Stimulated activated CD4-positive, alpha-beta T cell treated with anti-CD3 and anti-CD28 coated beads, Interleukin-4, amount 100 ng/mL, for 24 hours (primary cell): ENCODE measurements around the gene ELAVL2.
A peak's percentile ranks its signal among the peaks of the same experiment; 100 is the strongest.

Experiments used
- DNase-seq: peaks from one replicate; pipeline ENCODE4 v3.0.0-alpha.2; 2020

Gene ELAVL2

DNA sequence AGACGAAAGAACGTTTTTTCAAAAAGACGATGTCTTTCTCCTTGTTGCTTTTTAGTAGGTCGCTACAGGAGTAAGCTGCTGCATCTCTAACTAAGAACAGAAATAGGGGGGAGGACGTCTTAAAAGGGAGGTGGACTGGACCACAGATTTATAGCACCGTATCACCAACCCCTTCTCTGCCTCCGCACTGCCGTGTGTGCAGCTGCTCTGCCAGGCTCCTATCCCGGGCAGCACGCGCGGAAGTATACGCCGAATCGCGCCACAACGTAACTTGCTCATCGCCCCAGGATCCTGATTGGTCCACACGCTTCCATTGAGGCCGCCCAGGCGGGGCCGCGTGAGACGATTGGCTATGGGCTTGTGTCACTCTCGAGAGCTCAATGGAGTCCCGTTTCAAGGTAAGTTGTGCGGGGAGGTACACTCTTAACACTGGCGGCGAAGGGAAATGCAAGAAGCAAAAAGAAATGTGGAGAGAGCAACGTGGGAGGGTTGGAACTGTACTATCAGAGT, at the start of gene ELAVL2:
ELAVL2 (minus strand) TSS at position 121 of the 510 bp plus-strand sequence. CDS start 64,006 bp downstream, outside the sequence.
- peak; percentile 41 for DNase-seq

- no peak for DNase-seq
These were observed 32.2 kb upstream of the ELAVL2 start for GRCh38 chr9:23858234-23858633.

- no peak for DNase-seq
These were observed 30.0 kb upstream of the ELAVL2 start for GRCh38 chr9:23855873-23856604.

- no peak for DNase-seq
These were observed 24.9 kb upstream of the ELAVL2 start for GRCh38 chr9:23850690-23851629.

DNA sequence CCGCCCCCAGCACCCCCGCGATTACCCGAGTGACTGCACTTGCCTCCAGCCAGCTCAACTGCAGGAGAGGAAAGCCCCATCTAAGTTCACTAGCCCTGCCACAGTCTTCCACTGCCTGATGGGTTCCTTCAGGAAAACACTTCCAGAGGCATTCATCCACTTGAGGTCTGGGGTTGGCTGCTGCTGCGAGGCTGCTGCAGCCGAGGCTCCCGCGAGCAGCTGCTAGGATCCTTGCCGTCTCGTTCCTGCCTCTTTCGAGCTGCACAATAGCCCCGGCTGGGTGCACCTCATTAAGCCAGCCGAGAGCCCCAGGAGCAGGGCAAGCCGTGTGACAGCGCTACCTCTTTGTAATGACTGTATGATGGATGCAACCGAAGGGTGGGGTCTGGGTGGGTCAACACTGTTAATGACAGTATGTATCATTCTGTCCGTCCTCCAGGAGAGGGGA, 24.2 kb upstream of the ELAVL2 start:
- DNase-seq, result no peak

DNA sequence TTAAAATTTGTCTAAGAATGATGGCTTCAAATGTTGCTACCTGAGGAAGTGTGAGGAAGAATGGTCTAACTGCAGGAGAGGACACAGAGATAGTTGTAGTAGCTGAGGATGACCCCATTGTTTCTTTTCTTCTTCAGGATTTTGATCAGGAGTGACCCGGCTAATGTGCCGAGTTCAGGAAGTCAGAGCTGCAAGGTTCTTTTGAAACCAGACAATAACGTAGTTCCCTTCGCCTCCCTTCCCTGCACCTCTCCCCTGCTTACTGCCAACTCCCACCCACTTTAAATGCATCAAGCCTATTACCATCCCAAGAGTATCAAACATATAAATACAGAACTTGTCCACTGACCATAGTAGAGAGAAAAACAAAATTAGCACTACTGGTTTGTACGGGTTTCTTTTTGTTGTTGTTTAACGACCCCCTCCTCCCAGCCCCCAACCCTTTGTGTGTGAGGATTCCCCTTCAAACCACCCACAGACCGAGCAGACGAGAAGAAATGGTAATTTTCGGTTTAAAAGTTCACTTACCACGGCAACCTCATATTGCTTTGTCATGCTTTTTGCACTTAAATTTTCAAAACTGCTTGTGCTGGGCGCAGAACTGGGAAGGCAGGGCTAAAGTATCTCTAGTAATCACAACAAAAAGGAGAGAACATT, 23.5 kb upstream of the ELAVL2 start:
- no peak for DNase-seq

DNA sequence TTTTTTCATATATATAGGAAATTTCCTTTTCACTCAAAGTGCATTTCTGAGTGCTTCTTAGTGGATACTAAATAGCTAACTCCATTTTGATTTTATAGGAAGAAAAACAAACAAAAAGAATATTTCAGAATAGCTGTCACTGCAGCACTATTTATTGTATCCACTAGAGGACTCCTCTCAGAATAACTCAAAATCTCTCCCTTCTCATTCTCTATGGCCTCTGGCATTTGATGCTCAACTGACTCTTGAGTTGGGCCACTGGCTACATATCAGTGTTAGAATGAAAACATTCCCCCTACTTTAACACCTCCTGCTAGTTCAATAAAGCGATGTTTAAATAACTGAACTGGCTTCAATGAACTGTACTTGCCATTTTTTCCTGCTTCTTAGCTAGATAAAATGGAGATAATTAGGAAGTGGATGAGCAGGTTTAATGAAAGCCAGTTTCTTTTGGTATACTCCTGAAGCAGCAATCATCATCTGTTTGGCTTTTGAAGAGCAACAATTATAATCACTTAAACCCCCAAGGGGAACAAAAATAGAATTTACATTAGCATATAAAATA, 16.6 kb upstream of the ELAVL2 start:
- no peak for DNase-seq

GRCh38 chr9:23841304-23841703, 15.3 kb upstream of the ELAVL2 start:
- DNase-seq, result no peak

- DNase-seq, result no peak
These were observed 11.0 kb upstream of the ELAVL2 start for GRCh38 chr9:23837038-23837437.

DNA sequence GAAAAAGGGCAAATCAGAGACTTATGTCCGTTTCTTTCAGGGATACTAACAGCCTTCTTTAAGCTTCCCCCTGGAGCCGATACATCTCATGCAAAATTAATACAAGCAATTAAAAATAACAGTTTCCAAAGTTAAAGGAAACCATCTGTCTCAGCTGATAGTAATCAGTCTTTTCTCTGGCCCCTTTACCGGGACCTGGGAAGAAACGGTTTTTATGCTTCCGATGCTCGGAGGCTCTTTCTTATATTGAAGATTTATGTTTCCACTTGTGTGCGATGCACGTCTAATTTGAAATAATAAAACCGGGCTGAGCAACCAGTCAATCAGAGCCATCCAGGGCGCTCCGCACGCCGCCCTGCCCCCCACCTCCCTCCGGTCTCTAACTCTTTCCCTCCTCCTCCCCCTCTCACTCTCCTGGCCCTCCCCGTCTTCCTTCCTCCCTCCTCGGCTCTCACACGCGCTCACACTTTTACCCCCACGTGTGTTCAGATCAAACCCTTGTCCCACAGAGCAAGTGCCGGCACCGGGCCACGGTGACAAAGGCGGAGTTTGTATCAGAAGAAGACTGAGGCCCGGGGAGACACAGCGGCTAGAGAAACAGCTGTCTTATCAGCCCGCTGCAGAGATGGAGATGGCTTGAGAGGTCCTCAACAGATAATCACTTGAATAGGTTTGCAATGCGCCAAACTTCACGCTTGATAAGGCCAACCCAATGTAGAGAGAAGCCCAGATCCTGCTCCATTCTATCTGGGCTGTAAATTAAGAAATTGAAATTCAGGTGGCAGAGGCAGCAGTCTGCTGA, 5.1 kb upstream of the ELAVL2 start:
- DNase-seq, result no peak

GRCh38 chr9:23830476-23830805, 4.4 kb upstream of the ELAVL2 start:
- DNase-seq, result no peak

- no peak for DNase-seq
These were observed 3.8 kb upstream of the ELAVL2 start for GRCh38 chr9:23829580-23830475.

- DNase-seq, result no peak
These were observed 340 bp downstream of the ELAVL2 start for GRCh38 chr9:23825700-23826099.

DNA sequence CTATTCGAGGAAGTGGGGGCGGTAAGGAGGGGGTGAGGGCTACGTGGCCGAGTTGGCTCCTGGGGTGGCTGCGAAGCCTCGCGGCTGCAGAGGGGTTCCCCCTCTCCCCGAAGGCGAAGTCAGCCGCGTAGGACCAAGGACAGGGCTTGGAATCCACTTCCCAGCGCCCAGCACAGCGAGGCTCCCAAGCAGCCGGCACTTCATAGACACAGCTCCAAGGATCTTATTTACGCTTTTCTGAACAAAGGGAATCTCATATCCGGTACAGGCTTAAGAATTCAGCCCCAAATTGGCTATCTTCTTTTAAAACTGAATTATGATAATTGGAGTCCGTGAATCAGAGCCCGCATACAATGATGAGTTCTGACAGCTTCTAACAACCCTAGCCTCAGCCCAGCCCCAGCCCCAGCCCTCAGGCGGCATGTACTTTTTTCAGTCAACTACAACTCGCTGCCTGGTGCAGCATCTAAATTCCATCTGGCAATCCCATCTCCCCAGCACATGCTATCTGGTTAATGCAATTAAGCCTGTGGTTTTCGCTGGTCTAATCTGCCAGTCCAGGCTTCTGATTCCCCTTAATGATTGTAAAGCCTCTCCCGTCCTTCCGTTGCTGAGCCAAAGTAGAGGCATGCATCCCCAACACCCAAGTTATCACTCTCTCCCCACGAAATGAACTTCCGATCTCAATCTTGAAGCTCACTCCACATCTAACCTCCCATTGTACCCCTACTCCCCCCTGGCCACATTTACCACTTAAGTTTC, 1.0 kb downstream of the ELAVL2 start:
- DNase-seq, result no peak

DNA sequence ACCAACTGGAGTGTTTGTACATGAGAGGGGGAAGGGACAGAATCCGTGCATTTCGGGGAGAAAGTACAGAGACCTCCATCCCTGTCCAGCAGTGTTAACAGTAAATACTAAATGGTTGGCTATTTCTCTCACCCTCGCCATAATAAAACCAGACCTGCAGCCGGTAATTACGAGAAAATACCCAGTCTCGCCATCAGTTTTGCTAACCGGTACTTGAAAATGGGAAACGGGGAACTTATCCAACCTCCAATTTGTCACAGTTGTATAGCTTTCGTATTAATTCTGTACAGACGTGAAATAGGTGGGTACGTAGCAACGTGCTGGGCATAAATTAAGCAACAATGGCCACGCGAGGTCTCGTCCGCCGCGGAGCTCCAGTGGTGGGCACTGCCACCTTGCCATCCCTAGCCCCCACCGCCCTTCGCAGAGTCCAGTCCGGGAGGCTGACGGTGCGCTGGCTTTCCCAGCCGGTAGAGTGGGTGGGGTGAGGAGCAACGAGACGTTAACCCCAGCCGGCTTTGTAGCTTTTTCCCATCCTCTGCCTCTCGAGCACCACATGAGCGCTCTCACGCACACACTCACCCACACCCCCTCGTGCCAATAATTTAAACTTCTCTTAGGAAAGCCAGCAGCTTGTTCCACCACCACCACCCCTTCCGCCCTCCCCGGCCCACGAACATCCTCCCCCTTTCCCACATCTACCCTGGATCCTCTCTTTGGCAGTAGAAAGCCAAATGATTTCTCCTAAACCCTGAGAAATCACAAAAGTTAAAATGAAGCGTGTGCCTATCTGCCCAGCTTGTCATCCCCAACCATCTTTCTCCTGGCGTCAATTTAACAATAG, 1.8 kb downstream of the ELAVL2 start:
- DNase-seq, result no peak

- no peak for DNase-seq
These were observed 2.8 kb downstream of the ELAVL2 start for GRCh38 chr9:23823269-23823668.

DNA sequence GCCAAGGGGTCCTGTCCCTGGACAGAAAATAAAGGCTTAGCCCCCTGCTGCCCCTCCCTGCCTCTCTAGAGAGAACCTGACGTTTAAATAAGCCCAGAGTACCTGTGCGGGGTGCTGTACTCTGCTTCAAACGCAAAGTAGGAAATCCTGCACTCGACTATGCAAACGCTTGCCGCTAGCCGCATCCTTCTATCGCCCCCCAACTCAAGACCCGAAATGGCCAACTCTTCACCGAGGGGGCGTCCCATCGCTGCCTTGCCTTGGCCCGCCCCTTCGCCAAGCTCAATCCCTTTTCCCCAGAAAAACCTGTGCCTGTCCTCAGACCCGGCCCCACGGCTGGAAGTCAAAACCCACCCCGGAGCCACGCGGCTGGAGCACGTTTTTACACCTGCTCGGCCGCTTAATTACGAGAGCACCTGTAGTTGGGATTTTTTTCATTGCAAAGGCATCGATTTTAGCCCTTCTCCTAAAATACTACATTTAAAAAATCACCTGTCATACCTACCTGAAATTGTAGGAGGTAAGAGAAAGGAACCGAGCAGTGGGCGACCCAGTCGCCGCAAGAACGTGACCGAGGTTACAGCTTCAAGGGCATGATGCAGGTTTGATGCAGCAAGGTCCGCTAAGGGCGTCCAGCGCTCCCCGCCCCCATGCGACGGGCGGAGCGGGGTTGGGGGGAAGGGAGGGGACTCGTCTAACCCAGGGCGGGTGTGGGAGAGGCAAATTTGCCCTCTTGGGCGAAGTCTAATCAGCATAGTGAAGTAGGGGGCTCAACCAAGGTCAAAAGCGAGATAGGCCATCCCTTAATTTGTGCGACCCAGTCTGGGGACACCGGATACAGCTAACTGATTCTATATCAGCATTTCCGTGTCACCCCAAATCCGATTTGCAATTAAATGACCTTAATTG, 3.5 kb downstream of the ELAVL2 start:
- DNase-seq, result no peak
